Hepatocyte (in vitro differentiated cells): ENCODE measurements around the gene GTF3C1.

ENCODE experiments used
- EZH2 ChIP-seq: fragments of 200-600 bp; sonication (generic); IDR thresholded peaks from 2 replicates; pipeline ENCODE4 v1.6.1; 2016; ENCODE audit warnings: antibody characterized with exemption, mild to moderate bottlenecking, borderline replicate concordance
- EZH2phosphoT487 ChIP-seq: fragments of 200-600 bp; sonication (generic); IDR thresholded peaks from one replicate; pipeline ENCODE4 v1.6.1; 2018; ENCODE audit warnings: antibody characterized with exemption, mild to moderate bottlenecking, low read depth, moderate library complexity; ENCODE audit not compliant: unreplicated experiment, severe bottlenecking
- TF ChIP-seq, protein P1 (sequence below): fragments of 200-600 bp; sonication (generic); IDR thresholded peaks from 2 replicates; pipeline ENCODE4 v1.5.1; 2016; ENCODE audit warnings: antibody characterized with exemption, mild to moderate bottlenecking; ENCODE audit not compliant: poor library complexity

DNA sequence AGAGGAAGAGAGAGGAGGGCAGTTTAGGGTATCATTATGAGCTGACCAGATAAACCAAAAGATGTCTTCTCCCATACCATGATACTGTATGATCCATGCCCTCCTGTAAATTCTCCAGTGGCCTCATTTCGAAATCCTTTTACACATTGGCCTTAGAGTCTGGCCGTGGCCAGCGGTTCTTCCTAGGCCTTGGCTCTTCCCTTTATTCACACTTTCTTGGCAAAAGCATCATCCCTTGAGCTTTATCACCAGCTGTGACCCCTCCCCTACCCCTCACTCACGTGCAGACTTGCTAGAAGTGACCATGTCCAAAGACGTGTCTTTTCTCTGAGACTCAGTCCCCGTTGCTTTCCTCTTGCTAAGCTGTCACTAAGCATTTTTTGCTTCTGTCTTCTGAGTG lies 23.0 kb upstream of the GTF3C1 start:
- TF ChIP-seq, protein P1, sequence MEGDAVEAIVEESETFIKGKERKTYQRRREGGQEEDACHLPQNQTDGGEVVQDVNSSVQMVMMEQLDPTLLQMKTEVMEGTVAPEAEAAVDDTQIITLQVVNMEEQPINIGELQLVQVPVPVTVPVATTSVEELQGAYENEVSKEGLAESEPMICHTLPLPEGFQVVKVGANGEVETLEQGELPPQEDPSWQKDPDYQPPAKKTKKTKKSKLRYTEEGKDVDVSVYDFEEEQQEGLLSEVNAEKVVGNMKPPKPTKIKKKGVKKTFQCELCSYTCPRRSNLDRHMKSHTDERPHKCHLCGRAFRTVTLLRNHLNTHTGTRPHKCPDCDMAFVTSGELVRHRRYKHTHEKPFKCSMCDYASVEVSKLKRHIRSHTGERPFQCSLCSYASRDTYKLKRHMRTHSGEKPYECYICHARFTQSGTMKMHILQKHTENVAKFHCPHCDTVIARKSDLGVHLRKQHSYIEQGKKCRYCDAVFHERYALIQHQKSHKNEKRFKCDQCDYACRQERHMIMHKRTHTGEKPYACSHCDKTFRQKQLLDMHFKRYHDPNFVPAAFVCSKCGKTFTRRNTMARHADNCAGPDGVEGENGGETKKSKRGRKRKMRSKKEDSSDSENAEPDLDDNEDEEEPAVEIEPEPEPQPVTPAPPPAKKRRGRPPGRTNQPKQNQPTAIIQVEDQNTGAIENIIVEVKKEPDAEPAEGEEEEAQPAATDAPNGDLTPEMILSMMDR: no peak
- TF ChIP-seq EZH2: no peak
- TF ChIP-seq EZH2phosphoT487: no peak
